ENCODE measurements around the gene TAS2R41. TPM values are rescaled to one million over a fixed set of nuclear protein-coding genes. Genes with fewer than 3 reads are reported as not detected.

TAS2R41 gene
- total RNA-seq, 1 experiment from 2014 or later, result not detected

- DNase-seq (no peak), ATAC-seq (no peak)
- BruUV-seq (replicated peaks), result no TSS peak
- peaks cover 11% of the 10 kb centered on the region; the same call in 1 of the 2 replicates for H3K4me1 ChIP-seq (ENCODE audit: insufficient read depth, low read length)
- ChIA-PET POLR2A (ENCODE audit: unreplicated experiment) (no interaction called here), CTCF (no interaction called here)
- no peak overlapping the region for H3K9ac ChIP-seq (ENCODE audit: low read length)
- no peaks in the 10 kb centered on the region for H3F3A ChIP-seq (ENCODE audit: low read length, unreplicated experiment)
- no peaks in the 10 kb centered on the region for H3K9me2 ChIP-seq (replicated peaks; ENCODE audit: low read length)
- no peaks in the 10 kb centered on the region for H3K27me3 ChIP-seq (ENCODE audit: low read length)
- H2AFZ ChIP-seq (ENCODE audit: low read length), result no peak overlapping the region
- no peak overlapping the region for H3K4me2 ChIP-seq (ENCODE audit: low read length)
- H3K4me3 ChIP-seq (ENCODE audit: low read length), result no peak overlapping the region
- no peaks in the 10 kb centered on the region for H3K79me2 ChIP-seq (ENCODE audit: low read length)
- H4K20me1 ChIP-seq (ENCODE audit: low read length), result no peaks in the 10 kb centered on the region
- H3K36me3 ChIP-seq (ENCODE audit: low read depth, low read length), result no peaks in the 10 kb centered on the region
- intact Hi-C loops (cut with micrococcal nuclease), result no loop called here
- H3K9me3 ChIP-seq (ENCODE audit: low read length), result no peaks in the 10 kb centered on the region
- no peak overlapping the region for H3K27ac ChIP-seq (ENCODE audit: low read length)
- TF ChIP-seq CTCF (conservative IDR thresholded peaks at IDR 0.05; ENCODE audit: low read depth, low read length) (no peak), EZH2phosphoT487 (IDR thresholded peaks at IDR 0.05; ENCODE audit: borderline replicate concordance, low read length) (no peak), EZH2 (IDR thresholded peaks at IDR 0.05; ENCODE audit: low read length, unreplicated experiment) (no peak)
These were observed 19.0 kb upstream of the TAS2R41 start for GRCh38 chr7:143458681-143459080.

GRCh38 chr7:143459359-143459758, 18.3 kb upstream of the TAS2R41 start:
- TF ChIP-seq EZH2phosphoT487 (IDR thresholded peaks at IDR 0.05; ENCODE audit: borderline replicate concordance, low read length) (no peak), EZH2 (IDR thresholded peaks at IDR 0.05; ENCODE audit: low read length, unreplicated experiment) (no peak), CTCF (conservative IDR thresholded peaks at IDR 0.05; ENCODE audit: low read depth, low read length) (no peak)
- H3K9me3 ChIP-seq (ENCODE audit: low read length), result no peaks in the 10 kb centered on the region
- ATAC-seq, result no peak
- no peak overlapping the region for H3K9ac ChIP-seq (ENCODE audit: low read length)
- H3F3A ChIP-seq (ENCODE audit: low read length, unreplicated experiment), result no peaks in the 10 kb centered on the region
- H3K4me2 ChIP-seq (ENCODE audit: low read length), result no peak overlapping the region
- BruUV-seq (replicated peaks), result no TSS peak
- no peak for DNase-seq
- intact Hi-C loops (cut with micrococcal nuclease), result no loop called here
- no peak overlapping the region for H3K4me3 ChIP-seq (ENCODE audit: low read length)
- H3K36me3 ChIP-seq (ENCODE audit: low read depth, low read length), result no peaks in the 10 kb centered on the region
- no peak overlapping the region for H2AFZ ChIP-seq (ENCODE audit: low read length)
- no peaks in the 10 kb centered on the region for H3K79me2 ChIP-seq (ENCODE audit: low read length)
- H4K20me1 ChIP-seq (ENCODE audit: low read length), result no peaks in the 10 kb centered on the region
- CTCF ChIA-PET, result no interaction called here
- H3K27ac ChIP-seq (ENCODE audit: low read length), result no peak overlapping the region
- H3K27me3 ChIP-seq (ENCODE audit: low read length), result no peaks in the 10 kb centered on the region
- H3K9me2 ChIP-seq (replicated peaks; ENCODE audit: low read length), result no peaks in the 10 kb centered on the region
- peaks cover 8% of the 10 kb centered on the region; the same call in 1 of the 2 replicates for H3K4me1 ChIP-seq (ENCODE audit: insufficient read depth, low read length)
- POLR2A ChIA-PET (ENCODE audit: unreplicated experiment), result no interaction called here

GRCh38 chr7:143460271-143460979, 17.2 kb upstream of the TAS2R41 start:
- H2AFZ ChIP-seq (ENCODE audit: low read length), result no peak overlapping the region
- no peaks in the 10 kb centered on the region for H4K20me1 ChIP-seq (ENCODE audit: low read length)
- no peak overlapping the region for H3K4me2 ChIP-seq (ENCODE audit: low read length)
- H3K9me3 ChIP-seq (ENCODE audit: low read length), result no peaks in the 10 kb centered on the region
- DNase-seq (no peak), ATAC-seq (no peak)
- H3F3A ChIP-seq (ENCODE audit: low read length, unreplicated experiment), result no peaks in the 10 kb centered on the region
- intact Hi-C loops (cut with micrococcal nuclease), result no loop called here
- no peak overlapping the region for H3K9ac ChIP-seq (ENCODE audit: low read length)
- no peak overlapping the region for H3K27ac ChIP-seq (ENCODE audit: low read length)
- H3K79me2 ChIP-seq (ENCODE audit: low read length), result no peaks in the 10 kb centered on the region
- ChIA-PET POLR2A (ENCODE audit: unreplicated experiment) (no interaction called here), CTCF (no interaction called here)
- BruUV-seq (replicated peaks), result no TSS peak
- H3K4me3 ChIP-seq (ENCODE audit: low read length), result no peak overlapping the region
- H3K27me3 ChIP-seq (ENCODE audit: low read length), result no peaks in the 10 kb centered on the region
- no peaks in the 10 kb centered on the region for H3K36me3 ChIP-seq (ENCODE audit: low read depth, low read length)
- H3K4me1 ChIP-seq (ENCODE audit: insufficient read depth, low read length), result peaks cover 8% of the 10 kb centered on the region; the same call in 1 of the 2 replicates
- no peaks in the 10 kb centered on the region for H3K9me2 ChIP-seq (replicated peaks; ENCODE audit: low read length)
- TF ChIP-seq EZH2 (IDR thresholded peaks at IDR 0.05; ENCODE audit: low read length, unreplicated experiment) (no peak), EZH2phosphoT487 (IDR thresholded peaks at IDR 0.05; ENCODE audit: borderline replicate concordance, low read length) (no peak), CTCF (conservative IDR thresholded peaks at IDR 0.05; ENCODE audit: low read depth, low read length) (no peak)
